GM18867 (cell line): ENCODE results near the gene ASPHD2.

ENCODE experiments used
- ATAC-seq: cut with Tn5 transposase; IDR thresholded peaks from one replicate; pipeline ENCODE4 v1.9.1; 2021; ENCODE audit warnings: mild to moderate bottlenecking, moderate library complexity; ENCODE audit not compliant: unreplicated experiment

ASPHD2 gene

DNA sequence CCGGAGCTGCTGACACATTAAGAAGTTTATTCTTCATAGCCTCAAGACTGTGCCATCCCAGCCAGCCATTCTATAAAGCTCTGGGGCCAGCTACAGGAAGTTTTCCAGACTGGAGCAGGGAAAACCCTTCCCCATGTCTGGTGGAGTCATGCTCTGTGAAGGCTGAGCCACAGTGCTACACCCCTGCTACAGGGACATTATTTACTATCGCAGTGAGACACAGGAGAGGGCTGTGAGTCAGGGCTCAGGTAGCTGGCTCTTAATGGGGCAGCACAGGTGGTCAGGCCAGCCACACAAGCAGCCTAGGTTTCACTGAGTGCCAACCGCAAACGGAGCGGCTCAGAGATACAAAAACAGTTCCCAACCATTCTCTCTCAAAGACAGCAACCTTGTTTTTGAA lies 42.5 kb downstream of the ASPHD2 start:
- no peak for ATAC-seq

DNA sequence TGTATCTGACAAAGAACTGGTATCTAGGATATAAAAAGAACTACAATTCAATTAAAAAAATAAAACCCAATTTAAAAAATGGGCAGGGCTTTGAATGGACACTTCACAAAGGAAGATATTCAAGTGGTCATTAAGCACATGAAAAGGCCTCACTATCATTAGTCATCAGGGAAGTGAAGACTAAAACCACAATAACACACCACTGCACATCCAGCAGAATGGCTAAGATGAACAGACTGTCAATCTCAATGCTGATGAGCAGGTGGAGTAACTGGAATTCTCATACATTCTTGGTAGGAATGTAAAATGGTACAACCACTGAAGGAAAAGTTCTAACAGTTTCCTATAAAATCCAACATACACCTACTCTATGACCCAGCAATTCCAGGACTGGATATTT lies 45.6 kb downstream of the ASPHD2 start:
- ATAC-seq = no peak

DNA sequence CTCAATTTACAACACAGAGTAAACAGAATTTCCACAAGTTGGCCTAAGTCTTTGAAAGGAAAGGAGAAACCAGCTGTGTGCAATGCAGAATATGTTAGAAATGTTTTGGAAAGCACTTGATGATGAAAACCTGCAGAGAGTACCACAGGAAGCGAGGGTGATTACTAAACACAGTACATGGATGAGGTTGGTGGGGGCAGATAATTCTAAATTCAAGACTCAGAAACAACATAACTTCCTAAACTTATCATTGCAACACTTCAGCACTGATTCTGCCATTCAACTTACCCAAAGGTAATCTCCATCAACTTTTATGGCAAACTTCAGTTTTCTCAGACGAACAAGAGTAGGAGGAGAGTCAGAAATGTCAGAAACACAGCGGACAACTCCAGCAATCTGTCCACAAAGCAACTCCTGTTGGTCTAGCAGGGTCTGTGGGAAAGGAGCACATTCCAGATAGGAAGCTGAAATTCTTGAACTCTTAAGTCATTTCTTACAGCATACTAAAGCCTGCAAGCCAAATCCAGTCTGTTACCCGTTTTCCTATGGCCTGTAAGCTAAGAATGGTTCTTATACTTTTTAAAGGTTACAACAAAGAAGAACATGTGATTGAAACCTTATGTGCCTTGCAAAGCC lies 47.8 kb downstream of the ASPHD2 start:
- ATAC-seq = no peak

DNA sequence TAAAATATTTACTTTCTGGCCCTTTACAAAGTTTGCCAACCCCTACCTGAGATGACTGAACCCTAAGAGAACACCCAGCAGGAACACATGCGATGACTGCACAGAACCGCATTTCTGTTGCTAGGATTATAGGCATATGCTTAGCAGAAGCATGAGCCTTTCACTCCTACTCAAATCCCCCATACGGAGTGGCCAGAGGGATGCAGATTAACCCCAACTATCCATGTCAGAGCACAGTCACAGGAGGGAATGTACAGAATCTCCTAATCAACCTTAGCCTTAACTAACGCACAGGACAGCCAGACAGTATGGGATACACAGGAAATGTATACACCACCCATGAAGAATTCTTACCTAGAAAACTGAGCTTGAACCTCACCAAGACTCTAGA lies 48.3 kb downstream of the ASPHD2 start:
- ATAC-seq = no peak

DNA sequence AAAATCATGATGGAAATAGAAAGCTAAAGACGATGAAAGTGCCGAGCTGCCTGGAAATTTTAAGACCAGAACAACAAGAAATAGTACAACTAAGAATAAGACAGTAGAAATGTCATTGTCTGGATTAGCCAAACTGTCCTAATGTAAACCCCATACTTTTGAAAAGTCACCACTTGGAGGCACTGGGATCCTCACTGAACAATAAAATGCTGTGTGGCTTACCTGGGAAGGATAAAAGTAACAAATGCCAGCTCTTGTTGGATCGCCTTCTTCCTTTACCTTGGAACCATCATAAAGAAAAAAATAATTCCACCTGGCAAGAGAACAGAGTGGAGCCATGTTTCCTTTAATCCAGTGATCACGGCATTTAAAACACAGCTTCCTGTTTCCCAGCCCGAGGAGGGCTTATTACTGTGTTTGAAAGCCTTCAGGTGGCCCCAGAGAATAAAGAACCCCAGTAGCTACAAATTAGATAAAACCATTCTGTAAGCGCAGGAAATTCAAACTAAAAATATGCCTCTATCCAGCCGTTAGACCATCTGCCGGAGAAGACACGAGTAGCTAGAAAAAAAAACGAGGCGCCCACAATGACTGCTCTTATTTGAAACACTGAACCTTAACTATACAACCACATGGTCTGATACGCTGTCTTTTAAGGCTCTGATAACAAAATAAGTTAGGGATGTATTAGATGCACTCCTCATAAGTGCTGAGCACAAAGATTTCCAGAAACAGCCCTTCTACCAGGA lies 50.2 kb downstream of the ASPHD2 start:
- ATAC-seq = no peak

DNA sequence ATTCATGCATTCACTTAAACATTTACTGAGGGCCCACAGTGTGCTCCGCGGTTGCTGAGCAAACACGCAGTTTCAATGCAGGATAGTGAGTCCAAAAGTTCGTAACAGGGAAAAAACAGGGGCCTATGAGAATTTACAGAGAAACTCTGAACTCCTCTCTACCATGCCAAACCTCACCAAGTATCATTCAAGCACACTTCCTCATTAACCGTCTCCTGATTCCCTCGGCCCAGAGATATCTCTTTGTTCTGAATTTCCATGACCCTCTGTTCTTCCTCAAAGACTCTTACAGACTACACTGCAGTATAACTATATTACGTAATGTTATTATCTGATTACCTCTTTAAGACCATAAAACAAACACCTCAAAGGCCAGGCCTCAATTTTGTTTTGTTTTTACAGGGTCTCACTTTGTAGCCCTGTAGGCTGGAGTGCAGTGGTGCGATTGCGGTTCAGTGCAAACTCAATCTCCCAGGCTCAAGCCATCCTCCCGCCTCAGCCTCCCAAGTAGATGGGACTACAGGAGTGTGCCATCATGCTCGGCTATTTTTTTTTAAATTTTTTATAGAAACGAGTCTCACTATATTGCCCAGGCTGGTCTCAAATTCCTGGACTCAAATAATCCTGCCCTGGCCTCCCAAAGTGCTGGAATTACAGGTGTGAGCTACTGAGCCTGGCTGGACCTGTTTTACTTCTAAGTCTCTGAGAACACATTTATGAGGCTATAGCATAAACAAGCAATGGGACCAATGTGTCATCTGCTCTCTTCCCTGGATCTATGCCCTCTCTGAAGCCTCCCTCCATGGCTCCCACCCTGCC lies 50.9 kb downstream of the ASPHD2 start:
- no peak for ATAC-seq

DNA sequence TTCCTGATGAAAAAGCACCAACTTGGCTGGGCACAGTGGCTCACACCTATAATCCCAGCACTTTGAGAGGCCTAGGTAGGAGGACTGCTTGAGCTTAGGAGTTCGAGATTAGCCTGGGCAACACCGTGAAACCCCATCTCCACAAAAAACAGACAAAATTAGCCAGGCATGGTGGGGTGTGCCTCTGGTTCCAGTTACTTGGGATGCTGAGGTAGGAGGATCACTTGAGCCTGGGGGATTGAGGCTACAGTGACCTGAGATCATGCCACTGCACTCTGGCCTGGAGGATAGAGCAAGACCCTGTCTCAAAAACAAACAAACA lies 51.5 kb downstream of the ASPHD2 start:
- ATAC-seq = no peak

DNA sequence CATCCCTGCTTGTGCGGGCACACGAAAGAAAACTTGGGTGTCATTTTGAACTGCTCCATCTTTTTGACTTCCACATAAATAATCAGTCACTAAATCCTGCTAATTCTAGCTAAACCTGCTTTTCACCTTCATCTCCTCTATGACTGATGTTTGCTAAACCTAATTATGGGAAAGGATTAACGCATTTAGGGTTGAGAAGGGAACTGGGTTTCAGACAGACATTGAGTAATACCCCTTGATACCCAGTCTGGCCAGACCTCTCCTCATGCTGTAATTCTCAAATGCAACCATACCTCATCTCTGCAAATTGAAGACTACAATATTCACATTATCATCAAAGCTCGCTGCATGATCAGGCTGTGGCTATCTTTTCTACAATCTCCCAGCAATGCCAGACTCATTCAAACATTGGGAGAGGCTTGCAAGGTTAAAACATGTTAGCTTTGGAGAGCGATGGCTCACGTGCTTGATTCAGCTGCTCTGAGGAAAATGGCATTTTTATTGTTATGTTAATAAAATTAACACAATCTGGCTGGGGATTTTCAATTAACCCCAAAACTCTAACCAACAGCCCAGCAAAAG lies 52.1 kb downstream of the ASPHD2 start:
- ATAC-seq = no peak

DNA sequence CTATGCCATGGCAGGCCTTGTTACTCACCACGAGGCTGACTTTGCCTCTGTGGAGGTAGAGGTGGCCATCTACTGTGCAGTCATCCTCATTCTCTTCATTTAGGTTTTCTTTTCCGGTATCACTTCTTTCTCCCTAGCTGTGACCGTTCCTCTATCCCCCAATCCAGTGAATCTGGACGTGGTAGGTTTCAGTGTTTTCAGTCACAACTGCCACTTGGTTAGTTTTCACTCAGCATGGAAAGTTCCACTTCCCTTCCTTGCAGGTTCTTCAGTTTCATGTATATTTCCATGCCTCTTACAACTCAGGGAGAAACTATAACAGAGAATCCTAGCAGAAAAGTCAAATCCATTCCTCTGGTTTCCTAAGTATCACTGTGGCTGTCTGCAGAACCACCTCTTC lies 52.6 kb downstream of the ASPHD2 start:
- ATAC-seq = no peak

DNA sequence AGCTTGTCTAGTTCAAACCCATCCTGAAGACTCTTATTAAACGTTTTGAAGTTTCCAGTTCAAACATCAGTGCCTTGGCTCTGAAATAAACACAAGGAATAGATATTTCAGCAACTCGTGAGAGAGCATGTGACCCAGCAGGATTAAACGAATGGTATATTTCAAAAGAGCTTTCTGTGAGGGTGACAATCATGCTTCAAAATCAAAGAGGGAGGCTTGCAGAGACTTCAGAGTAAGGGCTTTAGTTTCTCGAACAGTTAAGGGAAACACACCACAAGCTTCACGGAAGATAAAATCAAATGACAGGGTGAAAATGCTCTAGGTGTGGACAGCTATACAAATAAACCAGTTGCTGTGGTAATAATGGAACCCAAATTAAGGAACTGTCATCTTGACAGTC lies 53.1 kb downstream of the ASPHD2 start:
- no peak for ATAC-seq

DNA sequence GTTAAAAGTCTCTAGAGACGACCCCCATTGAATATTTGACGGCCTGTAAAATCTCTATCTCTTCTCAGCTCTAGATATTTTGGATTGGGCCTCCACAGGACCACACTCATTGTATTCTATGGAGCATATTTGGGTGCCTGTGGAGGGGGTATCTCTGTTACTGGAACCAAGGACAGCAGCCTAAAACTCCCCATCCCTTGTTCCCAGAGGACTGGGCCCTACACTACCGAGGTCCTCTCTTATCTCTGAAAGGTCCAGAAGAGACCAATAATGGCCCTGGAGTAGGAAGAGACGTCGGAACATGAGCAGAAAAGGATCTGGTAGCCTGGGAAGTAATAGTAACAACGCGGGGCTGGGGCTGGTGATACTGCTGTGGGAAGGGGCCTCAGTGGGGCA lies 54.0 kb downstream of the ASPHD2 start:
- no peak for ATAC-seq

DNA sequence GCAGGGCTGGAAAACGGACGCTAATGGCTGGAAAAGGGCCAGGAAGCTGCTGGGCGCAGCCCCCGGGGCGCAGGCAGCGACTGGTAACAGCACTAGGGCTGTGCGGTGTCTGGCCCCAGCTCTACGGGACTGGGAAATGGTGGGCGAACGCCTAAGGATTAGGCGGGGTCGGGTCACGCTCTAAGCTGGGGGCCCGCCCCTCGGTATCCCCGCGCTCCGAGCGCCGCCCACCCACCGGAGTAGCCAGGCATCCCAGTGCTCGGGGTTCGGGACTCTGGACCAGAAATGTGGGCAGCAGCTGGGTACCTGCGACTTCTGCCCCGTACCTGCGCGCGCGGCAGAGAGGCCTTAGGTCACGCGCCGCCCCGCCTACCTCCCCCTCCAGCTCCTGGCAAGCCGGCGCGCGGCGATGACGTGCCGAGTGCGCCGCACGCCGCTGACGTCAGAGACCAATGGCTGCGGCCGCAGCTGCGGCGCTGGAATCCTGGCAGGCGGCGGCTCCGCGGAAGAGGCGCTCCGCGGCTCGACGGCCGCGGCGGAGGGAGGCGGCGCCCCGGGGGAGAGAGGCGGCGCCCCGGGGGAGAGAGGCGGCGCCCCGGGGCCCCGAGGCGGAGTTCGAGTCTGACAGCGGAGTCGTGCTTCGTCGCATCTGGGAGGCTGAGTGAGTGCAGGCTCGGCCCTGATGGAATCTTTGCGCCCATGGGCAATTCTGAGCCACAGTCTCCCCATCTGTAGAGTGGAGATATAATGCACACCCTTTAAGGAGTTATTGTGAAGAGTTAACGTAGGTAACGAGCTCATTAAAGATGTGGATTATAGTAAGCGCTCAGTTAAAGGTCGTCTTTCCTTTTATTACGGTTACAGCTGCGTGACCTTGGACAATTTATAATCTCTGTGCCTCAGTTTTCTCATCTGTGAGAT lies 54.6 kb downstream of the ASPHD2 start, which contains the start of the genes HPS4 and SRRD:
TSS of gene HPS4 (minus strand) at position 345 of the 921 bp plus-strand sequence. CDS start 2,021 bp downstream, outside the sequence.
TSS of gene SRRD (plus strand) at position 439 of the 921 bp plus-strand sequence. CDS start at position 453, 14 bp downstream.
- ATAC-seq = peak; percentile 69

DNA sequence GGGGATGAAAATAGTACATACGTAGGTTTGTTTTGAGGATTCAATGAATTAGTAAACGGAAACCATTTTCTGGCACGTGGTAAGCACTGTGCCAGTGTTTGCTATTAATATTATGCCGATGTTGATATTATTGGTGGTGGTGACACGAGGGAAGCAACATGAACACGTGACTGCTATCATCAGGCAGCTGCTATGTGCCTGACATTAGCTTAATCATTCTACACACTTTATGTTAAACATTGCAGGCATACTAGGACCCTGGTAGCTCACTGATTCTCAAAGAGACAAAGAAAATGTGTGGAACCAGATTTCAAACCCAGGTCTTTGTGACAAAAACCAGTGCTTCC lies 55.3 kb downstream of the ASPHD2 start:
- no peak for ATAC-seq

DNA sequence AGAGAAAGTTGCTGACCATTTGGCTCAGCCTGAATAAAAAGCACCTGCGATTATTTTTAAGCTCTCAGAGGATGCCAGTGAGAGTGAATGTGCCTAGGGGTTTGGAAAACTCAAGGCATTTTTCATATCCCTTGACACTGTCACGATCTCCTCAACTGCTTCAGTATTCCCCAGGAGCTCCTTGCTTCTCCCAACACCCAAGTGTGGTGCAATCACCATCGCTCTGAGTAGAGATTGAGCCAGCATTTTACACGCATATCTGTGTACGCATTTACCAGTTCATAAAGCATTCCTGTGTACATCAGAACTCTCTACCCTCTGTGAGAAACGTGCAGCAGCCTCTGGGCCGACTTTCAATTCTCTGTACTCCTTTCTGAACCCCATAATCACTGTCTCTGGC lies 56.0 kb downstream of the ASPHD2 start:
- ATAC-seq = no peak

DNA sequence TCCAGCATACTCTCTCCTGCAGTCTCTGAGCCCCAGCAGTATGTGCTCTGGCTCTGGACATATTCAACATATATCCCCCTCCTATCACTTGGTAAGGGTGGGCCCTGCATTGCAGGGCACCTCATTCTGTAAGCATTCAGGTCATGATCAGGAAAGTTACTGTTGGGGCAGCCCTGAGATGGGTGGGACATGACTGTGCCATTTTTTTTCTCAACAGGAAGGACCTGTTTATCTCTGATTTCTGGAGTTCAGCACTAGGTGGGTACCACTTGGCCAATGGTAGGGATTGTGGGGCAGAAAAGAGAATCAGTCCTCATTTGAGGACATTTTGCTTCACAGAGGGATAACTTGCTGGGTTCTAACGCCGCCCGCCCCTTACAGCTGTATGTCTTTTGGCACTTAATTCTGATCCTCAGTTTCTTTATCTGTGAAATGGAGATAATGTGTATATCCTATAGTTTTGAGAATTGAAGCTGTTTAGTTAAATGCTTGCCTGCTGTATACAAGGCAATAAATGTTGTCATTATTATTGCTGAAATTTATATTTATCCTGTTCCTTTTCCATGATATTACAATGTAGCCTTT lies 56.8 kb downstream of the ASPHD2 start:
- ATAC-seq = no peak

DNA sequence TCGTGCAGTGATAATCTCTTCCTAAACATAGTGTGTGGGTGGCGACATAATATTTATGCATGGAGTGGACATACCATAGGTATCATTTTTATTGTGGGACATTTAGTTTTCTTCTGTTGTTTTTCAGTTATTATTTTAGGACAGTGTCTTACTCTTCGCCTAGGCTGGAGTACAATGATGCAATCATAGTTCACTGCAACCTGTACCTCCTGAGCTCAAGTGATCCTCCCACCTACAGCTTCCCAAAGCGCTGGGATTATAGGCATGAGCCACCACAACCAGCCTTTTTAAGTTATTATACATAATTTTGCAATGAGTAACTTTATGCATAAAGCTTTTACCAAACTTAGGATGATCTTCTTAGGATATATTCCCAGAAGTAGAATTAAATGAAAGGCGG lies 57.3 kb downstream of the ASPHD2 start:
- no peak for ATAC-seq

DNA sequence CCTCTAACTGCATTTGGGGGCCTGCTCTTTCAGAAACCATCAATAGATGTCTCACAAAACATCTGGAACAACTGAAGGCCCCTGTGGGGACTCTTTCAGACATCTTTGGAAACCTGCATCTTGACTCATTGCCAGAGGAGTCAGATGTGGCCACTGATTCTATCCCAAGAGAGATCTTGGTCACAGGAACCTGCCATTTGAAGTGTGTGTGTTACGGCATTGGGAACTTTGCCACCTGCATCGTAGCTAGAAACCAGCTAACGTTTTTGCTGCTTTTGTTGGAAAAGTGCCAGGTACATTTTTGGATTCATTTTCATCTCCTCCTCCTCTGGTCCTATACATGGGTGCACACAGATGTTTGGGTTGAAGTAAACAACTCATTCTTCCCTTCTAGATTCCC lies 58.9 kb downstream of the ASPHD2 start:
- ATAC-seq = no peak

DNA sequence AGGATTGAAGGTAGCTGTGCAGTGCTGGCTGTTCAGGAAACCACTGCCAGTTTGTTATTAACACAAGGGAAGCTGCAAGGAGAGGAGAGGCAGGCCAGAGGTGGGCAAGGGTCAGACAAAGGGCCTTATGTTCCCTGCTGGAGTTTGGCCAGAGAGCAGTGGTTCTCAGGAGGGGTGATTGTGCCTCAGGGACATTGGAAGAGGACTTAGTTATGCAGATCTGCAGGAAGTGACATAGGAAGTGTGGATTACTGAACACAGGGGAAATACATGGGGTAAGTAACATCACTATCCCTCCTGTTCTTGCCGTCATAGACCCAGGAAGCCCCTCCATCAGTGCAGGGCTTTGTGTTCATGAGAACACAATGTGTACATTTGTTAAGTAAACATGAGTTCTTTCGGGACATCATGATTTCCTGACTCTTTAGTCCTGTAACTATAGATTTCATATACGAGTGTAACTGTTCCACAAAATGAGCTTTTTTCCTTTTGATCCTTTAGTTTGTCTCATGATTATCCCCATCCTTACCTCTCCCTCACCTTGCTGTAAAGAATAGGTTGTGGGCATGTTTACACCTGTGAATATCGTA lies 60.5 kb downstream of the ASPHD2 start:
- ATAC-seq = no peak

DNA sequence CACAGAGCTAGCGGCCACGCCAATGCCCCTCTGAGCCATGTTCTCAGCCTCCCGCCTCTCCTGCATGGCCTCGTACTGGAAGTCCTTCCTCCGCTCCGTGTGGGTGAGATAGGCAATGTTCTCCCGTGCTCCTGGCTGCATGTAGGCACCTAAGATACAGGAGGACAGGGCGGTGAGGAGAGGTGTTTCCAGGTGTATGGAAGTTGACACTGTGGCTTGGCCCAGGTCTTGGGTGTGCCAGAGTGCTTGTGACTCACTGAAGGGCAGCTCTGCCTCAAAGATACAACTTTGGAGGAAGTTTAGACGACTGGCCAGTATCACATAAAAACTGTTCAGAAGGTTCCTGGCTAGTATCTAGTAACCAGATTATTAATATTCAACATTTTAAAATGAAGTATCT lies 63.2 kb downstream of the ASPHD2 start:
- no peak for ATAC-seq

DNA sequence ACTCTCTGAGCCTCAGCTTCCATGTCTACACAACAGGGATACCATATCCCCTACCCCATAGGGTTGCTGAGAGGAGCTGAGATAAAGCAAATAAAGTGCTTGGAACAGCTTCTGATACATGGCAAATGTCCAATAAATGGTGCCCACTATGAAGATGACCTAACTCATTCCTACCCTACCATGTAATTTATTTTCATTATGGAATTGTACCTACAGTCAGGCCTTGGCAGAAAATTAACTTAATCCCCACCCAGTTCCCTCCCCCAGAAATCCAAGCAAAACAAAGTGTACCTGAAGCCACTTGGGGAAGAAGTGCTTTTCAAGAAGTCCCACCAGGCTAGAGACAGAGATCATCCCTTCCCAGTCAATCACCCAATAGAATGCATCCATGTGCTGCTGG lies 65.4 kb downstream of the ASPHD2 start:
- no peak for ATAC-seq
